Hepatocyte (in vitro differentiated cells): ENCODE results near the gene CABLES2.

Source experiments
- CTCF ChIP-seq: fragments of 200-600 bp; sonication (generic); IDR thresholded peaks from 2 replicates; pipeline ENCODE4 v1.5.1; 2016; ENCODE audit warnings: antibody characterized with exemption, mild to moderate bottlenecking; ENCODE audit not compliant: poor library complexity
- EZH2 ChIP-seq: fragments of 200-600 bp; sonication (generic); IDR thresholded peaks from 2 replicates; pipeline ENCODE4 v1.6.1; 2016; ENCODE audit warnings: antibody characterized with exemption, mild to moderate bottlenecking, borderline replicate concordance
- EZH2phosphoT487 ChIP-seq: fragments of 200-600 bp; sonication (generic); IDR thresholded peaks from one replicate; pipeline ENCODE4 v1.6.1; 2018; ENCODE audit warnings: antibody characterized with exemption, mild to moderate bottlenecking, low read depth, moderate library complexity; ENCODE audit not compliant: unreplicated experiment, severe bottlenecking

DNA sequence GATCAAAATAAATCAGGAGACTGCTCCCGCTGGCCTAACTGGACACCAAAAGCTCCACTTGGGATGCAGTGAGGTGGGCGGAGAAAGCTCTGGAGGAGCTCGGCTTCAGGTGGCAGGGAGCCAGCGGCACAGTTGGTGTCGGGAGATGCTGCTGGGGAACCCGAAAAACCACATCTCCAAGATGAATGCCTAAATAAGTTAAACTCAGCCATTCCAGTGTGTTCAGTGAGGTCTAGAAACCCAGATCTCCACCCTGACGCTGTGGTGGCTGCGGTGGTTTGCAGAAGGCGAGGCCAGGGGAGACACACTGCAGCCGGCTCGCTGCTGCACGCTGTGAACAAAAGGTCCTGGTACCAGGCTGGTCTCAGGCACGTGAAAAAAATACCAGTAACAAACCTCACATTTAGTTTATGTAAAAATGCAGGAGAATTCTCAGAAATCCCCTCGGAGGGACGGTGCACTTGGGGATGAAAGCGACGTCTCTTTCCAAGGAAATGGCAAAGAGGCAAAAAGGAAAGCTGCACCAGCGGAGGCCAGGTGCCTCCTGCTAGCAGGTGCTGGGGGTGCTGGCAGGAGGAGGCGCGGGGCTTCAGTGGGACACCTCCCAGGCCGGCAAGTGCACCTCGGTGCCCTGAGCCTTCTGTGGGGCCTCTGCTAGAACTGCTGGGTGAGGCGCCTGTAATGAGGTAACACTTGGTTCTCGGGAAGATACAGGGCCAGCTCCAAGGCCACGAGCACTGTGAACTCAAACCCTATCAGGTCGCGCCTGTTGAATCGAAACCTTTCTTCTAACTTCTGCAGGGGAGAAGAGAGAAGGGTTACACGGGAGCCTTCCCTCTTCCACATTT lies 16.5 kb downstream of the CABLES2 start:
- TF ChIP-seq CTCF (no peak), EZH2 (no peak), EZH2phosphoT487 (no peak)
